Brain microvascular endothelial cell (primary cell): ENCODE data around the gene RDH5.

Experiments used
- DNase-seq: peaks from one replicate; pipeline ENCODE4 v3.0.0-alpha.2; 2020
- H3K27ac ChIP-seq: fragments of 250-450 bp; sonication (Bioruptor Pico); 2 replicates; pipeline ENCODE4 v1.5.1; 2020; ENCODE audit warnings: mild to moderate bottlenecking, moderate library complexity
- H3K27me3 ChIP-seq: fragments of 250-450 bp; sonication (Bioruptor Pico); replicated peaks from 2 replicates; pipeline ENCODE4 v1.5.1; 2020; ENCODE audit warnings: mild to moderate bottlenecking
- H3K36me3 ChIP-seq: fragments of 250-450 bp; sonication (Bioruptor Pico); replicated peaks from 2 replicates; pipeline ENCODE4 v1.5.1; 2020; ENCODE audit warnings: mild to moderate bottlenecking
- H3K4me3 ChIP-seq: 2 replicates; pipeline ENCODE4 v1.5.1; 2011; ENCODE audit warnings: low read depth, mild to moderate bottlenecking, control low read depth, low read length, moderate library complexity
- in situ Hi-C: cut with HindIII; loops from 2 replicates; pipeline ENCODE4 v1.10.0; 2017; ENCODE audit warnings: low sequenced_read_pairs, low pct_ligation_motif_present
- TF ChIP-seq, protein P1 (sequence below): IDR thresholded peaks from 2 replicates; pipeline ENCODE4 v1.5.1; 2011; ENCODE audit warnings: low read depth, mild to moderate bottlenecking, moderate library complexity, low read length, control low read depth, inconsistent platforms; ENCODE audit errors: missing control alignments

RDH5 gene

DNA sequence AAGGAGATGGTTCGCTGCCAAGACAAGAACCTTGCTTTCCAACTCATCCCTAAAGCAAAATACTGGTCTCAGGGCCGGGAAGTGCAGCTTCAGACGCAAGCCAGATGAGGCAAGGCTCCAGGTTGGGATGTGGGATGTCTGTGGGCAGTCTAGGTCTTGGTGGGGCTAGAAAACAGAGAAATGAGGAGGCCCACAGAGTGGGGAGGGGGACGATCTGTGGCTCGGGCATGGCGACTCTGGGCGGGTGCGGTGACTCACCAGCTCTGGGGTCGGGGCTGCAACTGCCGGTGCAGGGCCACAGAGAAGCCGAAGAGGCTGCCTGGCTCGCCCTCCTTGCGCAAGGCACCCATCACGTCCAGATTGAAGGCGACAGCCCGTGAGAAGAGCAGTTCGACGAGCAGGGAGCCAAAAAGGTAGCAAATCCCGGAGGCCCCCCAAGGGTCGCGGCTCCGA lies 12.9 kb upstream of the RDH5 start:
- no peaks in the 10 kb centered on the region for H3K36me3 ChIP-seq
- H3K27me3 ChIP-seq = peaks cover 14% of the 10 kb centered on the region
- H3K4me3 ChIP-seq = peak overlapping the region; percentile 51
- no peak for DNase-seq
- H3K27ac ChIP-seq = no peak overlapping the region
- TF ChIP-seq, protein P1, sequence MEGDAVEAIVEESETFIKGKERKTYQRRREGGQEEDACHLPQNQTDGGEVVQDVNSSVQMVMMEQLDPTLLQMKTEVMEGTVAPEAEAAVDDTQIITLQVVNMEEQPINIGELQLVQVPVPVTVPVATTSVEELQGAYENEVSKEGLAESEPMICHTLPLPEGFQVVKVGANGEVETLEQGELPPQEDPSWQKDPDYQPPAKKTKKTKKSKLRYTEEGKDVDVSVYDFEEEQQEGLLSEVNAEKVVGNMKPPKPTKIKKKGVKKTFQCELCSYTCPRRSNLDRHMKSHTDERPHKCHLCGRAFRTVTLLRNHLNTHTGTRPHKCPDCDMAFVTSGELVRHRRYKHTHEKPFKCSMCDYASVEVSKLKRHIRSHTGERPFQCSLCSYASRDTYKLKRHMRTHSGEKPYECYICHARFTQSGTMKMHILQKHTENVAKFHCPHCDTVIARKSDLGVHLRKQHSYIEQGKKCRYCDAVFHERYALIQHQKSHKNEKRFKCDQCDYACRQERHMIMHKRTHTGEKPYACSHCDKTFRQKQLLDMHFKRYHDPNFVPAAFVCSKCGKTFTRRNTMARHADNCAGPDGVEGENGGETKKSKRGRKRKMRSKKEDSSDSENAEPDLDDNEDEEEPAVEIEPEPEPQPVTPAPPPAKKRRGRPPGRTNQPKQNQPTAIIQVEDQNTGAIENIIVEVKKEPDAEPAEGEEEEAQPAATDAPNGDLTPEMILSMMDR = no peak
- in situ Hi-C loops = no loop called here

DNA sequence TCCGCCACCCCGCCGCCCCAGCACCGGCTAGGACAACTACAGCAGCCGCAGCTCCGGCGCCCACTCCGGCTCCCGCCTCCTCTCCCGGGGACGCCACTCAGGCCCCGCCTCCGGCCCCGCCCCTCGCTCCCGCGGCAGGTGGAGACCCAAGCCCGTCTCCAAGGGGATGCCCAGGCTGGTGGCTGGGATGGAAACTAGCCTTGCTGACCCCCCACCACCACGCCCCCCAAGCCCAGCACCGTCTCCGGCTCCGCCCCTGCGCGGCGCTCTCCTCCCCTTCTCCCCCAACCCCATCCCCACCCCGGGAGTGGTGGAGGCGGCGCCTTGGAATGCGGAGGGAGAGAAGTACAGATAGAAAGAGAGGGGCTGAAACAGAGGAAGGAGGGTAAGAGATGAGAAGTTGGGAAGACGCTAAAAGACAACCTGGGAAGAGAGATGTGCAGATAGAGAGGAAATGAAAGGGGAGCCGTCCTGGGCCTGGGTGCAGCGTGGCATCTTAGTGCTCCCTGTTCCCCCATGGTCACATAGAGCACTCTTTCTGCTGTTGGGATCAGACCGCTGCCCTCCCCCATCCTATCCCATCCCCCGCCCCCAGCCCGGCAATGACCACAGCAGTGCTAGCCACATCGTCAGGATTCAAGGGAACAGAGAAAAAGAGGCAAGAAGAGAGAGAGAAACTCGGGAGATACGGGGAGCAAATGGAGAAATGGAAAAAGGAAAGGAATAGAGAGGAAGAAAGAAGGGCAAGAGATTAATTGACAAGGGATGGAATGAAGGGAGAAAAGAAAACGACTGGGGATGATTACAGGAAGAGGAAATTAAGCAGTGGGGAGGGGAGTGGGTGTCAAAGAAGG lies 12.1 kb upstream of the RDH5 start, which contains the start of gene ITGA7:
ITGA7 (minus strand) TSS at position 64 of the 854 bp plus-strand sequence. CDS start 222 bp downstream, outside the sequence.
- Histone ChIP-seq H3K27ac (no peak within 1 kb of the TSS), H3K4me3 (peak within 1 kb of the TSS; percentile 51), H3K36me3 (no peaks in the 10 kb centered on the region), H3K27me3 (peaks cover 14% of the 10 kb centered on the region)
- in situ Hi-C loops = no loop called here
- TF ChIP-seq, protein P1 = no peak
- no peak for DNase-seq

DNA sequence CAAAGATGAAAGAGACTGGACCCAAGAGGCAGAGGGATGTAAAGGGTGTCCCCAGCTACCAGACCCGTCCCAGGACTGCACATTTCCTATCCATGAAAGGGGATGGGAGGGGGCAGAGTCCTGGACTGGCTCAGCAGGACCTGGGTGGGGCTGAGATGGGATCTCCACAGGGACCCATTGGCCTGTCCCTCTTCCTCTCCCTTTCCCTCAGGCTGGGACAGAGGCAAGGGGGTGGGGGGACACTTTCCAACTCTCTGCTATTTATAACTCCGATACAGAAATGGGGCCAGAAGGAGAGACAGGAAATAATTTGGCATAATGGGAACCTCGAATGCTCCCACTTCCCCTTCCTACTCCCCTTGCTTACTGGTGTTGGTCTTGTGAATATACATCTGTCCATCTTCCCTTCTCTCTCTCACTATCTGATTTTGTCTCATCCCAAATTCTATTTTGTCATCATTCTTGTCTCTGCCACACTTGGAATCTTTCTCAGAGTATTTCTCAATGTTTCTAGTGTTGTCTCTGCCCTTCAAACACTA lies 11.4 kb upstream of the RDH5 start:
- in situ Hi-C loops = no loop called here
- Histone ChIP-seq H3K27me3 (peaks cover 14% of the 10 kb centered on the region), H3K36me3 (no peaks in the 10 kb centered on the region), H3K27ac (no peak overlapping the region), H3K4me3 (no peak overlapping the region)
- no peak for DNase-seq
- TF ChIP-seq, protein P1 = no peak

DNA sequence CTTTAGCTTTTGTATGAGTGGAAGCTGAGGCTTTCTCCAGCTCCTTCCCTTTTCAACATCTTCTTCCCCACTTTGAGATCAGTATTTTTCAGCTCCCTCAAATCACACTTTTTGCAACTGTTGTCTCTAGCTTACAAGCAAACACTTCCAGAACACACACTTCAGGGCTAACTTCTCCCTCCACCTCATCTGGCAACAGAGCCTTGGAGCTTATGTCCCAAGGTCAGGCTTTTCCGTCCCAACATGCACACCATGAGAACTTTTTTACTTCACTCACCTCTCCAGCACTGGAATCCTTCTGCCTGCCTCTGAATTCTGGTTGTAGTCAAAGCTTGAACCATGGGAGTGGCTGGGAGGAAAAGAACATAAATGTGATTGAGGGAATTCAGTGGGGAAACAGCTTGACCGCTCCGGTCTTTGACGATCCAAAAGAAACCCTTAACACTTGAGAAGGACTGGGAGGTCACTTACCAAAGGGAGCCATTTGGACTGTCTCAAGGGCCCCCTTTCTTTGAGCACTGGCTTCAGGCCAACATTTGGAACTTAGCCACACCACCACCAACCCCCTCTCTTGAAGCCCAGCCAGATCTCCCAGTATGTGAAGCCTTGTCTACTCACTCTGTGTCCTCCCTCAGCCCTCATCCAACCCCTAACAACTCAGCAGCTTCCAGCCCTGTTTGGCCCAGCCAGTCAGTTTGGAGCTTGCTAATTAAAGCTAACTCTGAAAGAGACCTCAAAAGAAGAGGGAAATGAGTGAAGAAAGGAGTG lies 8.2 kb upstream of the RDH5 start:
- DNase-seq = no peak
- Histone ChIP-seq H3K27ac (no peak overlapping the region), H3K4me3 (no peak overlapping the region), H3K27me3 (peaks cover 10% of the 10 kb centered on the region), H3K36me3 (no peaks in the 10 kb centered on the region)
- in situ Hi-C loops = no loop called here
- TF ChIP-seq, protein P1 = no peak

DNA sequence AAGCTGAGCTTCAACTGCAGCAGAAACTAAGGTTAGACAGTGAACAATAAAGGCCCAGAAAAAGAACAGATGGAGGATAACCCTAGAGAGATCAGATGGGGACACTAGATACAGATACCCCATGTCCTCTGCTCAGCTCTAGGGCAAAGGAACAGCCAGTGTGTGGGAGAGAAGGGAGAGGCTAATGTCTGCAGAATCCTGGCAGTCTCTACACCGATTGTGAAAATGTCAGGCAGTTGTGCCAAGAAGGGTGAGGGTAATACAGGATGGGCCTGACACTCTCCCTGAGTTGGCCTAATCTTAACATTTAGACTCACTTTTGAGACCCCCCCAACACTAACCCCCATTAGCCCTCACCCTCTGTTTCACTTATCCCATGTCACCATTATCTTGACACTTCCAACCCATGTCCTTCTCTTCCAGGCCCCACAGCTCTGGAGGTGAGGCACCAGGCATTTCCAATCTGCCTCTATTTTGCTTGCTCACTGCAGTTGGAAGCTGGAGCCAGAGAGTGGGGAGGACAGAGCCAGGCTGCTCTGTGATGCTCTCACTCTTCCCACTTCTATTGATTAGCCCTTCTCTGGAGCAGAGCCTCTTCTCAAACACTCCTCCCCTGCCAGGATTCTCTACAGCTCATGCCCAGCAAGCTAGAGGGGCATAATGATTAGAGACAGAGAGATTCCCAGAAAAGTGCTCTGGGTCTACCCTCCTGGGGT lies 7.3 kb upstream of the RDH5 start:
- no peak for DNase-seq
- Histone ChIP-seq H3K27me3 (peaks cover 6% of the 10 kb centered on the region), H3K27ac (no peak overlapping the region), H3K4me3 (no peak overlapping the region), H3K36me3 (no peaks in the 10 kb centered on the region)
- in situ Hi-C loops = no loop called here
- TF ChIP-seq, protein P1 = no peak
